ENCODE results near the gene THSD1. TPM values are rescaled to one million over a fixed set of nuclear protein-coding genes. Genes with fewer than 3 reads are reported as not detected.

The THSD1 gene
- total and polyA plus RNA-seq, 7 experiments from 2014 or later, result 0.12 to 0.54 (median 0.29) TPM

DNA sequence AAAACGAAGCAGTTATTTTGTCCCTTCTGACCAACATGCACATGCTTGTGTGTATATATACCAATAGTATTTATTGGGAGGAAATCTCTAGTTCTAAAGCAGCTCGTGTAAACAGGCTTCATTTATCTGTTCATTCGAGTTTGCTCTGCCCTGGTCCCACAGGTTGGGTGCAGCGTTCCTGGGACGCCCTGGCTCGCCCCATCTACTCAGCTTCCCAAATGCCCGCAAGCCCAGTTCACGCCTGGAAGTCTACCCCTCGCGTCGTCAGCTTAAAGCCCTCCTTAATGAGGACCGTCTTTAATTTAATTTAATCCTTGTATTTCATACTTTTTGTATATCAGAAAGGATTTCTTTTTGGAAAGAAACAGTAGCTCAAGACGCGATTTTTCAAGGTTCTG, 604 bp downstream of the THSD1 start:
- H3K27me3 Mint-ChIP-seq, result peaks cover 26 to 40% (median 33%) of the 10 kb centered on the region in 5 donors
- intact Hi-C loops (cut with micrococcal nuclease), result loop anchor here in 1 of 2 donors (5.0 kb wide), 1 partner anchor 393 kb away; the partner anchor contains the start of genes ALG11 and ATP7B
- peaks cover 10 to 30% (median 20%) of the 10 kb centered on the region in 7 donors for H3K4me1 Mint-ChIP-seq
- Histone ChIP-seq H3K4me3 (ENCODE audit: low read length) (peak overlapping the region; percentile 38), H3K27me3 (ENCODE audit: control insufficient read depth in 2 of 2, insufficient read depth in 2 of 2, low read length in 2 of 2) (no peaks in the 10 kb centered on the region), H3K4me1 (ENCODE audit: control insufficient read depth in 2 of 2, insufficient read depth in 2 of 2, low read length in 2 of 2) (peaks cover 7 to 18% of the 10 kb centered on the region in 2 donors), H3K27ac (ENCODE audit: low read depth, low read length) (no peak overlapping the region), H3K36me3 (ENCODE audit: control insufficient read depth in 2 of 3, insufficient read depth in 3 of 3, low read length in 3 of 3) (no peaks in the 10 kb centered on the region), H3K9me3 (ENCODE audit: control insufficient read depth in 2 of 3, low read length in 3 of 3) (no peaks in the 10 kb centered on the region)
- ATAC-seq (no peak), DNase-seq (no peak)
- POLR2A ChIA-PET, result interaction anchor here (0.6 kb wide), 1 partner anchor 368 kb away, joined by 3 read pairs; no protein-coding TSS in a partner anchor
- CTCF ChIA-PET, result no interaction called here
- H3K9me3 Mint-ChIP-seq, result peaks cover 0 to 3% (median 0%) of the 10 kb centered on the region in 11 donors
- H3K27ac Mint-ChIP-seq, result no peak overlapping the region
- peaks cover 0 to 4% (median 0%) of the 10 kb centered on the region in 5 donors for H3K36me3 Mint-ChIP-seq
- peak overlapping the region; percentile 64 to 84 (median 72) for H3K4me3 Mint-ChIP-seq

DNA sequence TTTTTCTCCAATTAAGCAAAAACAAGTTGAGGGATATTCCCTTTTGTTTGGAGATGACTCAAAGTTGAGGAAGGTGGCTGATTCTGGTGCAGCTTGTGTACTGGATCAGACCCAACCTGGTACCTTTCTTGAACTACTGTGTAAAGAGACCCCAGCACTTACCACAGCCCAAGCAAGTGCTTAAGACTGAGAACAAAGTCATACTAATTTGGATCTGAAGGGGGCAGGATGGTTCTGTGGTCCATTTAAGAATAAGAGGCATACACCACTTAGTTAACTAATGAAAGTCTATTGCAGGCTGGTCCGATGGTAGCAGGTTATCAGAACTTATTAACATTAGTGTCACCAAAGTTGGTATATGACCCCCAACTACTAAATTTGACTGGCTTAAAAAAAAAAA, 6.3 kb downstream of the THSD1 start:
- Mint-ChIP-seq H3K27ac (no peak overlapping the region), H3K9me3 (no peaks in the 10 kb centered on the region), H3K4me3 (no peak overlapping the region), H3K36me3 (peaks cover 0 to 5% (median 0%) of the 10 kb centered on the region in 5 donors), H3K27me3 (peaks cover 26 to 39% (median 38%) of the 10 kb centered on the region in 5 donors), H3K4me1 (peaks cover 4 to 13% (median 8%) of the 10 kb centered on the region in 7 donors)
- Histone ChIP-seq H3K36me3 (ENCODE audit: control insufficient read depth in 2 of 3, insufficient read depth in 3 of 3, low read length in 3 of 3) (no peaks in the 10 kb centered on the region), H3K9me3 (ENCODE audit: control insufficient read depth in 2 of 3, low read length in 3 of 3) (no peaks in the 10 kb centered on the region), H3K27ac (ENCODE audit: low read depth, low read length) (no peak overlapping the region), H3K4me3 (ENCODE audit: low read length) (no peak overlapping the region), H3K27me3 (ENCODE audit: control insufficient read depth in 2 of 2, insufficient read depth in 2 of 2, low read length in 2 of 2) (no peaks in the 10 kb centered on the region), H3K4me1 (ENCODE audit: control insufficient read depth in 2 of 2, insufficient read depth in 2 of 2, low read length in 2 of 2) (peaks cover 0 to 8% of the 10 kb centered on the region in 2 donors)
- intact Hi-C loops (cut with micrococcal nuclease), result loop anchor here in 1 of 2 donors (1.0 kb wide), 1 partner anchor 51 kb away; the partner anchor contains the start of gene VPS36
- POLR2A ChIA-PET, result no interaction called here
- DNase-seq (no peak), ATAC-seq (peak; percentile 52)
- CTCF ChIA-PET, result no interaction called here

DNA sequence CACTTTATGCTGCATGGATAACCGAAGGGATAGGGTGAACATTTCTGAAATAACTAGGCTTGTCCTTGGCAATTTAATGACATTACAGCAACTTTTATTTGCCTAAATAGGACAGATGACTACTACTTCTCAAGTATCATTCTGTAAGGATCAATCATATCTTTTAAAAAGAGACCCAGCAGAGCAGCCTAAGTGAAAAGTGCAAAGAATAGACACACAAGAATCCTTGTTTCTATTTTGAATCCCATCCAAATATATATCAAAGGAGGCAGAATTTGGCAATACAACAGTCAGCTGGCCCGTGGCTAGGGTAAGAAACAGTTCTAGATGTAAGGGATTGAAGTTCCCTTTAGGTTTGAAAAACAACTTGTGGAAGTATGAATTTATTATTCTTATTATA, 6.9 kb downstream of the THSD1 start:
- Histone ChIP-seq H3K36me3 (ENCODE audit: control insufficient read depth in 2 of 3, insufficient read depth in 3 of 3, low read length in 3 of 3) (no peaks in the 10 kb centered on the region), H3K4me1 (ENCODE audit: control insufficient read depth in 2 of 2, insufficient read depth in 2 of 2, low read length in 2 of 2) (peaks cover 0 to 2% of the 10 kb centered on the region in 2 donors), H3K9me3 (ENCODE audit: control insufficient read depth in 2 of 3, low read length in 3 of 3) (no peaks in the 10 kb centered on the region), H3K4me3 (ENCODE audit: low read length) (no peak overlapping the region), H3K27ac (ENCODE audit: low read depth, low read length) (no peak overlapping the region), H3K27me3 (ENCODE audit: control insufficient read depth in 2 of 2, insufficient read depth in 2 of 2, low read length in 2 of 2) (no peaks in the 10 kb centered on the region)
- DNase-seq (no peak), ATAC-seq (no peak)
- Mint-ChIP-seq H3K4me1 (peaks cover under 1 to 6% (median 2%) of the 10 kb centered on the region in 7 donors), H3K27me3 (peaks cover 19 to 34% (median 32%) of the 10 kb centered on the region in 5 donors), H3K27ac (no peak overlapping the region), H3K9me3 (no peaks in the 10 kb centered on the region), H3K4me3 (no peak overlapping the region), H3K36me3 (peaks cover 0 to 5% (median 0%) of the 10 kb centered on the region in 5 donors)
- CTCF ChIA-PET, result no interaction called here
- POLR2A ChIA-PET, result no interaction called here
- intact Hi-C loops (cut with micrococcal nuclease), result loop anchor here in 1 of 2 donors (1.0 kb wide), 1 partner anchor 51 kb away; the partner anchor contains the start of gene VPS36

DNA sequence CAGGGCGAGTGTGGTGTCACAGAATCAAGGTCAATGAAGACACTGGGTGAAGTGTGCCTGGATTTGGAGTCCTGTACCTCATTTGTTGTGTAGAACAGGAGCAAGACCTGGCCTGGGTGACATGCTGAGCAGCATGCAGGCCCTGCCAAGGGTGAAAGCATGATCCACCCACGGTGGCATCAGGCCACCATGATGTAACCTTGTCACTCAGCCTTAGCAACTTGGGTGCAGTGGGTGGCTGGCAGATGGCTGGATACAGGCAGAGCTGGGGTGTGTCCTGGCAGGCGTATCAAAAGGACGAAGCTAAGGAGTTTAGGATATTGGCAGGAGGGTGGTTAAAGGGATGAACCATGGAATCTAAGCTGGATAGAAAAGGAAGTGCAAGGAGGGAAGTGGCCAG, 10.3 kb downstream of the THSD1 start:
- POLR2A ChIA-PET, result no interaction called here

DNA sequence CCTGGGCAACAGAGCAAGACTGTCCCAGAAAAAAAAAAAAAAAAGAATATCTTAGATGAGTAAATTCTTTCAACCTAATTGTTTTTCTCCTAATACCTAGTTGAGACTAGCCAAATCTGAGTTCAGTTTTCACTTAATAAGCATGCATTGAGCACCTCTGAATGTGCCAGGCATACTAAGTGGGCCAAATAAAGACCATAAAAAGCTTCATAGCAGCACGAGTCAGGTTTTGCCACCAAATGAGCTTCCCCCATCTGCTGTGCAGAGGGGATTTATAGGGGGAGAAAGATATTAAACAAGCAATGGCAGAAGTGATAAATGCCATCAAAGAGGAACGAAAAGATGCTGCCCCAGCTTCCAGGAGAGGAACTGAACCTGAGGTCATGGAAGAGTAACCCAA, 11.4 kb downstream of the THSD1 start:
- Histone ChIP-seq H3K4me1 (ENCODE audit: control insufficient read depth in 2 of 2, insufficient read depth in 2 of 2, low read length in 2 of 2) (no peaks in the 10 kb centered on the region), H3K9me3 (ENCODE audit: control insufficient read depth in 2 of 3, low read length in 3 of 3) (no peaks in the 10 kb centered on the region), H3K27ac (ENCODE audit: low read depth, low read length) (no peak overlapping the region), H3K4me3 (ENCODE audit: low read length) (no peak overlapping the region), H3K36me3 (ENCODE audit: control insufficient read depth in 2 of 3, insufficient read depth in 3 of 3, low read length in 3 of 3) (no peaks in the 10 kb centered on the region), H3K27me3 (ENCODE audit: control insufficient read depth in 2 of 2, insufficient read depth in 2 of 2, low read length in 2 of 2) (no peaks in the 10 kb centered on the region)
- intact Hi-C loops (cut with micrococcal nuclease), result no loop called here
- H3K36me3 Mint-ChIP-seq, result peaks cover 0 to 10% (median 0%) of the 10 kb centered on the region in 5 donors
- H3K4me1 Mint-ChIP-seq, result peaks cover 0 to 2% (median 0%) of the 10 kb centered on the region in 7 donors
- POLR2A ChIA-PET, result no interaction called here
- DNase-seq, result no peak
- ATAC-seq, result no peak
- CTCF ChIA-PET, result no interaction called here
- no peak overlapping the region for H3K27ac Mint-ChIP-seq
- H3K9me3 Mint-ChIP-seq, result peaks cover 0 to 1% (median 0%) of the 10 kb centered on the region in 11 donors
- H3K4me3 Mint-ChIP-seq, result no peak overlapping the region
- peaks cover 0 to 15% (median 11%) of the 10 kb centered on the region in 5 donors for H3K27me3 Mint-ChIP-seq

More for the DNA sequence above, 10.3 kb downstream of the THSD1 start:
- Histone ChIP-seq H3K9me3 (ENCODE audit: control insufficient read depth in 2 of 3, low read length in 3 of 3) (no peaks in the 10 kb centered on the region), H3K27ac (ENCODE audit: low read depth, low read length) (no peak overlapping the region), H3K4me1 (ENCODE audit: control insufficient read depth in 2 of 2, insufficient read depth in 2 of 2, low read length in 2 of 2) (no peaks in the 10 kb centered on the region), H3K36me3 (ENCODE audit: control insufficient read depth in 2 of 3, insufficient read depth in 3 of 3, low read length in 3 of 3) (no peaks in the 10 kb centered on the region), H3K27me3 (ENCODE audit: control insufficient read depth in 2 of 2, insufficient read depth in 2 of 2, low read length in 2 of 2) (no peaks in the 10 kb centered on the region), H3K4me3 (ENCODE audit: low read length) (no peak overlapping the region)
- Mint-ChIP-seq H3K4me1 (peaks cover 0 to 2% (median 0%) of the 10 kb centered on the region in 7 donors), H3K9me3 (peaks cover 0 to 1% (median 0%) of the 10 kb centered on the region in 11 donors), H3K27ac (no peak overlapping the region), H3K36me3 (peaks cover 0 to 10% (median 0%) of the 10 kb centered on the region in 5 donors), H3K27me3 (peaks cover 5 to 20% (median 15%) of the 10 kb centered on the region in 5 donors), H3K4me3 (no peak overlapping the region)
- DNase-seq, result no peak
- CTCF ChIA-PET, result no interaction called here
- ATAC-seq, result no peak
- intact Hi-C loops (cut with micrococcal nuclease), result no loop called here

DNA sequence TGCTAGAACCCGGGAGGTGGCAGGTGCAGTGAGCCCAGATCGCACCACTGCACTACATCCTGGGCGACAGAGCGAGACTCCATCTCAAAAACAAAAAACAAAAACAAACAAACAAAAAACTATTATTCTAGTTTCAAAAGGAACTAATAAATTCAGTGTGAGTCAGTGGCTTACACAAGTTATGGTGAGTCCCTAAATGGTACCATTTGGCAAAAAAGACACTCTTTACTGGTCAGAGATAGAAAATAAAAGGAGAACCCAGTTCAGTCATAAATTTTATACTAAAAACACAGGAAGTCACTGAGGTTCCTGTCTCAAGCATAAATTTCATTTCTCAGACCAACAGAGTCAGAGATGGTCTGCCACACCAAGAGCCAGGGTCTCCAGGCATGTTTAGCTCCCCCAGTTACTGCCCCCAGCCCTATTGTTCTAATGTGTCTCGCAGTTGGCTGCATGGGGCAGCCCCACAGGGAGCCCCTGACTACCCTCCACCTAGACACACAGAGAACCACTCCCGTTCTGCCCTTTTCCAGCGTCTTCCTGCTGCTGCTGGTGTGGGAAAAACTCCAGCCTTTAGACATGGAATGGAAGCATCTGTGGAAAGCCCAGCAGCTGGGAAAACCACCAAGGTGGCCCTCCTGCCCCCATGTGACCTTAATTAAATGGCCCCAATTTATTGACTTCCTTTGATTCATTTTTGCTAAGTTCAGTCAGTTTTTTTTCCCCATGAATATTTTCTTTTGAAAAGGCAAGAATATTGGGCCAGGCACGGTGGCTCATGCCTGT, 12.2 kb downstream of the THSD1 start:
- no peaks in the 10 kb centered on the region for H3K36me3 ChIP-seq (ENCODE audit: control insufficient read depth in 2 of 3, insufficient read depth in 3 of 3, low read length in 3 of 3)
- CTCF ChIA-PET, result no interaction called here
- H3K4me3 ChIP-seq (ENCODE audit: low read length), result no peak overlapping the region
- no peak for ATAC-seq
- intact Hi-C loops (cut with micrococcal nuclease), result no loop called here
- no peaks in the 10 kb centered on the region for H3K9me3 ChIP-seq (ENCODE audit: control insufficient read depth in 2 of 3, low read length in 3 of 3)
- no peak overlapping the region for H3K27ac Mint-ChIP-seq
- peaks cover 0 to 15% (median 11%) of the 10 kb centered on the region in 5 donors for H3K27me3 Mint-ChIP-seq
- H3K4me1 ChIP-seq (ENCODE audit: control insufficient read depth in 2 of 2, insufficient read depth in 2 of 2, low read length in 2 of 2), result no peaks in the 10 kb centered on the region
- H3K36me3 Mint-ChIP-seq, result peaks cover 0 to 10% (median 0%) of the 10 kb centered on the region in 5 donors
- peaks cover 0 to 2% (median 0%) of the 10 kb centered on the region in 7 donors for H3K4me1 Mint-ChIP-seq
- H3K9me3 Mint-ChIP-seq, result peaks cover 0 to 1% (median 0%) of the 10 kb centered on the region in 11 donors
- no peak overlapping the region for H3K4me3 Mint-ChIP-seq
- POLR2A ChIA-PET, result no interaction called here
- no peak overlapping the region for H3K27ac ChIP-seq (ENCODE audit: low read depth, low read length)
- no peaks in the 10 kb centered on the region for H3K27me3 ChIP-seq (ENCODE audit: control insufficient read depth in 2 of 2, insufficient read depth in 2 of 2, low read length in 2 of 2)
- DNase-seq, result no peak

Data from naive thymus-derived CD4-positive, alpha-beta T cell (primary cell).